Measurements from ENCODE around the gene CARNS1. TPM values are rescaled to one million over a fixed set of nuclear protein-coding genes. Genes with fewer than 3 reads are reported as not detected.

The CARNS1 gene
- total and polyA plus RNA-seq, 2 of the 13 experiments (the other 11 are each of a cell fraction or from before 2014, with no cell fraction given) = not detected

DNA sequence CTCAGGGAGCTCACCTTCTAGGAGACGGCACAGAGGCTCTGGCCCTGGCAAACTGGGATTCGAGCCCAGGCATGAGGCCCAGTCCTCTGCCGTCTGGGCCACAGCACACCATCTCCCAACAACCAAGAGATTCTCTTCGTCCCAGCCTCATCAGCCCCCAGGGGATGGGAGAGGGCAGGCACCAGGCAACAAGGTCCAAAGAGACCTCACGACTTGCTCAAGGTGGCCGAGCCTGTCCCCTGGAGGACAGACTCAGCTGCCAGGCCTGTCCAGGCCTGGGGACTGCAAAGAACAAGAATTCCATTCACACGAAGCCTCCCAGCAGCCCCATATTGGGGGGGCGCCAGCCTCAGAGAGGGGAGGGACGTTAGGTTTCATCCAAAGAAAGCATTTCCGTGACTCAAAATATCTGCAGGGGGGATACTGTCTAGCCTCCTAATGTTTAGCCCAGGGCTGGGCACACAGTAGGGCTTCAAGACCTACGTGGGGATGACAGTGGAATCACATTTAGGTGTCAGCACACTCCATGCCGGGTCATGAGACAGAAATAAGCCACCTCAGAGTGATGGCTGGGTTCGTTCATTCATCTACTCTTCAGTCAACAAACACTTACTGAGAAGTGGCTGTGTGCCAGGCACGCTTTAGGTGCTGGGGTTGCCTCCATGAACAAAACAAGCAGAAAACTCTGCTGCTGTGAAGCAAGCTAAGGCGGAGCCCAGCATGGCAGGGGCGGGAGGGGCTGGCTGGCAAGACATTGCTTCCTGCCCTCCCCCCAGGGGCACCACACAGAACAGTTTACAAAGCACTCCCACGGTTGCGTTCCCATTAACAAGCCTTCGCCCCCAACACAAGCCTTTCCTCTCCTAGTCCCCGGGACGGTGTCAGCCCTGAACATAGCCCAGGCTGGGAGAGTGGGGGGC lies 1.2 kb downstream of the CARNS1 start (continued):
- 0 out of 2 replicates have a peak, but pooled peaks have one; percentile 55 for TF ChIP-seq NFIB (CRISPR knock-in tag; IDR thresholded peaks at IDR 0.05; ENCODE audit: borderline replicate concordance)
- peak; percentile 14; the same call in 1 of the 2 replicates for TF ChIP-seq SP5 (CRISPR knock-in tag; IDR thresholded peaks at IDR 0.05; ENCODE audit: borderline replicate concordance, low read depth)
- no peak for TF ChIP-seq NFE2L2 (IDR thresholded peaks at IDR 0.05; ENCODE audit: low read length)
- peak; percentile 83 for TF ChIP-seq HIC2 (CRISPR knock-in tag; IDR thresholded peaks at IDR 0.05; ENCODE audit: low read depth)
- TF ChIP-seq PAWR (CRISPR knock-in tag; IDR thresholded peaks at IDR 0.05; ENCODE audit: borderline replicate concordance) = no peak
- TF ChIP-seq, protein P1, sequence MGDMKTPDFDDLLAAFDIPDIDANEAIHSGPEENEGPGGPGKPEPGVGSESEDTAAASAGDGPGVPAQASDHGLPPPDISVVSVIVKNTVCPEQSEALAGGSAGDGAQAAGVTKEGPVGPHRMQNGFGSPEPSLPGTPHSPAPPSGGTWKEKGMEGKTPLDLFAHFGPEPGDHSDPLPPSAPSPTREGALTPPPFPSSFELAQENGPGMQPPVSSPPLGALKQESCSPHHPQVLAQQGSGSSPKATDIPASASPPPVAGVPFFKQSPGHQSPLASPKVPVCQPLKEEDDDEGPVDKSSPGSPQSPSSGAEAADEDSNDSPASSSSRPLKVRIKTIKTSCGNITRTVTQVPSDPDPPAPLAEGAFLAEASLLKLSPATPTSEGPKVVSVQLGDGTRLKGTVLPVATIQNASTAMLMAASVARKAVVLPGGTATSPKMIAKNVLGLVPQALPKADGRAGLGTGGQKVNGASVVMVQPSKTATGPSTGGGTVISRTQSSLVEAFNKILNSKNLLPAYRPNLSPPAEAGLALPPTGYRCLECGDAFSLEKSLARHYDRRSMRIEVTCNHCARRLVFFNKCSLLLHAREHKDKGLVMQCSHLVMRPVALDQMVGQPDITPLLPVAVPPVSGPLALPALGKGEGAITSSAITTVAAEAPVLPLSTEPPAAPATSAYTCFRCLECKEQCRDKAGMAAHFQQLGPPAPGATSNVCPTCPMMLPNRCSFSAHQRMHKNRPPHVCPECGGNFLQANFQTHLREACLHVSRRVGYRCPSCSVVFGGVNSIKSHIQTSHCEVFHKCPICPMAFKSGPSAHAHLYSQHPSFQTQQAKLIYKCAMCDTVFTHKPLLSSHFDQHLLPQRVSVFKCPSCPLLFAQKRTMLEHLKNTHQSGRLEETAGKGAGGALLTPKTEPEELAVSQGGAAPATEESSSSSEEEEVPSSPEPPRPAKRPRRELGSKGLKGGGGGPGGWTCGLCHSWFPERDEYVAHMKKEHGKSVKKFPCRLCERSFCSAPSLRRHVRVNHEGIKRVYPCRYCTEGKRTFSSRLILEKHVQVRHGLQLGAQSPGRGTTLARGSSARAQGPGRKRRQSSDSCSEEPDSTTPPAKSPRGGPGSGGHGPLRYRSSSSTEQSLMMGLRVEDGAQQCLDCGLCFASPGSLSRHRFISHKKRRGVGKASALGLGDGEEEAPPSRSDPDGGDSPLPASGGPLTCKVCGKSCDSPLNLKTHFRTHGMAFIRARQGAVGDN (CRISPR knock-in tag; IDR thresholded peaks at IDR 0.05) = peak; percentile 10; the same call in 1 of the 2 replicates
- no peak for TF ChIP-seq SIN3A (IDR thresholded peaks at IDR 0.05; ENCODE audit: borderline replicate concordance, low read depth, low read length)
- peak; percentile 25; the same call in 1 of the 2 replicates for TF ChIP-seq PRDM10 (CRISPR knock-in tag; IDR thresholded peaks at IDR 0.05; ENCODE audit: low read depth)
- TF ChIP-seq ZNF766 (CRISPR knock-in tag; IDR thresholded peaks at IDR 0.05; ENCODE audit: borderline replicate concordance) = no peak
- TF ChIP-seq RBM39 (IDR thresholded peaks at IDR 0.05; ENCODE audit: low read depth, low read length, poor library complexity, severe bottlenecking) = no peak
